Activated T-helper 1 cell treated with anti-CD3 and anti-CD28 coated beads, Interleukin-12 subunit alpha, Interleukin-12 subunit beta, Interleukin-2, Interleukin-4 antibody, amounts not matched to agents 30 ng/mL and 10 ng/mL and 1 ng/mL, durations not matched to agents 14 hours and 24 hours and 36 hours (primary cell): ENCODE data around the gene YTHDF1. TPM values are rescaled to one million over a fixed set of nuclear protein-coding genes. Genes with fewer than 3 reads are reported as not detected.

Experiments used
- DNase-seq: peaks from one replicate; pipeline ENCODE4 v3.0.0; 2021; ENCODE audit warnings: low spot score
- H3K27ac Mint-ChIP-seq: one replicate; pipeline ENCODE4 v1.8.0; 2021; ENCODE audit warnings: mild to moderate bottlenecking, mixed read lengths
- H3K27me3 Mint-ChIP-seq: one replicate; pipeline ENCODE4 v1.8.0; 2022; ENCODE audit warnings: mild to moderate bottlenecking, moderate library complexity, mixed read lengths; ENCODE audit not compliant: insufficient read depth
- H3K36me3 Mint-ChIP-seq: one replicate; pipeline ENCODE4 v1.8.0; 2021; ENCODE audit warnings: low read depth, mixed read lengths
- H3K4me1 Mint-ChIP-seq: one replicate; pipeline ENCODE4 v1.8.0; 2021; ENCODE audit warnings: low read depth, mixed read lengths
- H3K4me3 Mint-ChIP-seq: one replicate; pipeline ENCODE4 v1.8.0; 2021; ENCODE audit warnings: mild to moderate bottlenecking, moderate library complexity, mixed read lengths
- H3K9me3 Mint-ChIP-seq: one replicate; pipeline ENCODE4 v1.8.0; 2021; ENCODE audit warnings: mixed read lengths
- intact Hi-C: fragments of 100-400 bp; cut with micrococcal nuclease; formaldehyde crosslinking; loops from one replicate; pipeline ENCODE4 v1.15.1; 2024
- total RNA-seq: library from RNA; stranded (reverse); gene quantifications from 2 replicates; pipeline ENCODE4 v1.2.3, GENCODE V29; 2022

The YTHDF1 gene
- total RNA-seq, 1 donor from 2014 or later = 49.0 TPM

- intact Hi-C loops = loop anchor here (10.0 kb wide), 1 partner anchor 98 kb away; no protein-coding TSS in a partner anchor
- Mint-ChIP-seq H3K4me1 (no peaks in the 10 kb centered on the region), H3K27me3 (peaks cover 22% of the 10 kb centered on the region), H3K9me3 (no peaks in the 10 kb centered on the region), H3K36me3 (no peaks in the 10 kb centered on the region), H3K4me3 (no peak overlapping the region), H3K27ac (no peak overlapping the region)
- DNase-seq = no peak
These were observed 43.2 kb downstream of the YTHDF1 start for GRCh38 chr20:63172726-63173125.

- Mint-ChIP-seq H3K4me3 (no peak overlapping the region), H3K9me3 (no peaks in the 10 kb centered on the region)
- intact Hi-C loops = loop anchor here (10.0 kb wide), 1 partner anchor 97 kb away; no protein-coding TSS in a partner anchor
These were observed 43.9 kb downstream of the YTHDF1 start for GRCh38 chr20:63171991-63172390.

GRCh38 chr20:63169681-63170080 lies 46.2 kb downstream of the YTHDF1 start:
- no peaks in the 10 kb centered on the region for H3K9me3 Mint-ChIP-seq
- H3K4me3 Mint-ChIP-seq = no peak overlapping the region
- no peak overlapping the region for H3K27ac Mint-ChIP-seq
- intact Hi-C loops = loop anchor here (10.0 kb wide), 1 partner anchor 95 kb away; no protein-coding TSS in a partner anchor
- H3K4me1 Mint-ChIP-seq = no peaks in the 10 kb centered on the region
- H3K36me3 Mint-ChIP-seq = no peaks in the 10 kb centered on the region
- peaks cover 12% of the 10 kb centered on the region for H3K27me3 Mint-ChIP-seq
- no peak for DNase-seq

More at GRCh38 chr20:63171991-63172390, 43.9 kb downstream of the YTHDF1 start:
- DNase-seq = no peak
- Mint-ChIP-seq H3K36me3 (no peaks in the 10 kb centered on the region), H3K27ac (no peak overlapping the region), H3K4me1 (no peaks in the 10 kb centered on the region), H3K27me3 (peaks cover 22% of the 10 kb centered on the region)

GRCh38 chr20:63168861-63169260 lies 47.1 kb downstream of the YTHDF1 start:
- Mint-ChIP-seq H3K4me3 (no peak overlapping the region), H3K4me1 (no peaks in the 10 kb centered on the region), H3K9me3 (no peaks in the 10 kb centered on the region), H3K36me3 (no peaks in the 10 kb centered on the region), H3K27ac (no peak overlapping the region), H3K27me3 (peaks cover 10% of the 10 kb centered on the region)
- intact Hi-C loops = no loop called here
- DNase-seq = no peak

DNA sequence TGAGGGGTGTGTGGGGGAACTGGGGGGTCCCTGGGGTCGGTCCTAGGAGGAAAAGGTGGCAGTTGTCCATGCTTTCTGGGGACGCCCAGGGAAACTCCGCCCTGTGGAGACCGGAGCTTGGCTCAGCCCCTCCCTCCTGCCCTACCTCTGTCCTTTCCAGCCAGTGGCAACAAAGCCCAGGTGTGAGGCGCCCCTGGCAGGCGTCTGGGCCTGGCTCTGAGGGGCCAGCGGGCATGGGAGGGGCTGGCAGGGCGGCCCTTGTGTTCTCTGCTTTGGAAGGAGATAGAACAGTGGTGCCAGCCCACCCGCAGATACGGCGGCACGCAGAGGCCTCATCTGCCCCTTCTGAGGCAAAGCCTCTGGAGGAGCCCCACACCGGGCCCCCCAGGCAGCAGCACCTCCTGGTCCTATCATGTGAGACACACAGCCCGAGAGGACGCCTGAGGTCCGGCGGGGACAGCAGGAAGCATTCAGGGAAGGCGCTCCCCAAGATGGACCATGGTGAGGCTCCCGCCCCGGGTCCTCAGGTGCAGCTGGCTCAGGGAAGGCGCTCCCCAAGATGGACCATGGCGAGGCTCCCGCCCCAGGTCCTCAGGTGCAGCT lies 47.9 kb downstream of the YTHDF1 start:
- no peak for DNase-seq
- Mint-ChIP-seq H3K4me3 (no peak overlapping the region), H3K27ac (no peak overlapping the region), H3K36me3 (no peaks in the 10 kb centered on the region), H3K4me1 (no peaks in the 10 kb centered on the region), H3K9me3 (no peaks in the 10 kb centered on the region), H3K27me3 (peaks cover 7% of the 10 kb centered on the region)
- intact Hi-C loops = no loop called here

DNA sequence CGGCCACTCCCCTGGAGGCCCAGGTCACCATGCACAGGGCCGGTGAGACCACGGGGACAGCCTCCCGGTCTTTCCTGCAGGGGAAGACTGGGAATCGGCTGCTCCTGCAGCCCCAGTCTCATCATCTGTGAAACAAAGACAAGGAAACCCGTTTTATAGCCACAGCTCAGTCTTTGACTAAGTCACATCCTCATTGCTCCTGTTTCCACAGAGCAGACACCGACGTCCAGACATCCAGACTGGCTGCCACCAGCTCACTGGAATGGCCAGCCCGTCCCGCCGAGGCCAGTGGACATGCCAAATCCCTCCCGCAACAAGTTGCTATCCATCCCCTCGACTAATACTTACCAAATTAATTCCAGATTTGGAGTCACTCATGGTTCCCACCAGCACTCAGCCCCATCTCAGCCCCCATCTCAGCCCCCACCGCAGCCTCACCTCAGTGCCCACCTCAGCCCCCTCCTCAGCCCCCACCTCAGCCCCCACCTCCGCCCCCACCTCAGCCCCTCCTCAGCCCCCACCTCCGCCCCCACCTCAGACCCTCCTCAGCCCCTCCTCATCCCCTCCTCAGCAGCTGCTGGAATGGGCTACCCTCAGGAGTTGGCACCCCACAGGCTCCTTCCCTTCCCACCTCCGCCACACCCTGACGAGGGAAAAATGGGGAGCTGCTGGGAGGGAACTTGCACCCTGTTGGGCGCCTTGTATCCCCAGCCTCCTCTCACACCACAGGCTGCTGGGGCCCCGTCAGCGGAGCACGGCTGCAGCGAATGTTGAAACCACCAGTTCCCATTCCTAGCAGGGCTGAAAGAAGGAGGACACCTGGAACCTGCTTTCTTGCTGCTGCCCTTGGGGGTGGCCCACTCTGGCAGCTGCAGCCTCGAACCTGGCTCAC lies 48.7 kb downstream of the YTHDF1 start:
- peaks cover 5% of the 10 kb centered on the region for H3K27me3 Mint-ChIP-seq
- no peaks in the 10 kb centered on the region for H3K36me3 Mint-ChIP-seq
- no peaks in the 10 kb centered on the region for H3K4me1 Mint-ChIP-seq
- no peak for DNase-seq
- H3K27ac Mint-ChIP-seq = no peak overlapping the region
- no peaks in the 10 kb centered on the region for H3K9me3 Mint-ChIP-seq
- intact Hi-C loops = no loop called here
- no peak overlapping the region for H3K4me3 Mint-ChIP-seq

- Mint-ChIP-seq H3K9me3 (no peaks in the 10 kb centered on the region), H3K4me1 (no peaks in the 10 kb centered on the region), H3K36me3 (no peaks in the 10 kb centered on the region), H3K27me3 (no peaks in the 10 kb centered on the region), H3K27ac (no peak overlapping the region), H3K4me3 (no peak overlapping the region)
- DNase-seq = no peak
- intact Hi-C loops = no loop called here
These were observed 49.5 kb downstream of the YTHDF1 start for GRCh38 chr20:63166193-63167020.

- intact Hi-C loops = no loop called here
- H3K36me3 Mint-ChIP-seq = no peaks in the 10 kb centered on the region
- no peak overlapping the region for H3K4me3 Mint-ChIP-seq
- H3K27me3 Mint-ChIP-seq = no peaks in the 10 kb centered on the region
- DNase-seq = no peak
- no peaks in the 10 kb centered on the region for H3K9me3 Mint-ChIP-seq
- H3K4me1 Mint-ChIP-seq = no peaks in the 10 kb centered on the region
- no peak overlapping the region for H3K27ac Mint-ChIP-seq
These were observed 50.4 kb downstream of the YTHDF1 start for GRCh38 chr20:63165356-63166192.

- Mint-ChIP-seq H3K27ac (no peak overlapping the region), H3K27me3 (no peaks in the 10 kb centered on the region), H3K4me3 (no peak overlapping the region), H3K9me3 (no peaks in the 10 kb centered on the region), H3K36me3 (no peaks in the 10 kb centered on the region), H3K4me1 (no peaks in the 10 kb centered on the region)
- no peak for DNase-seq
- intact Hi-C loops = no loop called here
These were observed 51.2 kb downstream of the YTHDF1 start for GRCh38 chr20:63164484-63165355.

DNA sequence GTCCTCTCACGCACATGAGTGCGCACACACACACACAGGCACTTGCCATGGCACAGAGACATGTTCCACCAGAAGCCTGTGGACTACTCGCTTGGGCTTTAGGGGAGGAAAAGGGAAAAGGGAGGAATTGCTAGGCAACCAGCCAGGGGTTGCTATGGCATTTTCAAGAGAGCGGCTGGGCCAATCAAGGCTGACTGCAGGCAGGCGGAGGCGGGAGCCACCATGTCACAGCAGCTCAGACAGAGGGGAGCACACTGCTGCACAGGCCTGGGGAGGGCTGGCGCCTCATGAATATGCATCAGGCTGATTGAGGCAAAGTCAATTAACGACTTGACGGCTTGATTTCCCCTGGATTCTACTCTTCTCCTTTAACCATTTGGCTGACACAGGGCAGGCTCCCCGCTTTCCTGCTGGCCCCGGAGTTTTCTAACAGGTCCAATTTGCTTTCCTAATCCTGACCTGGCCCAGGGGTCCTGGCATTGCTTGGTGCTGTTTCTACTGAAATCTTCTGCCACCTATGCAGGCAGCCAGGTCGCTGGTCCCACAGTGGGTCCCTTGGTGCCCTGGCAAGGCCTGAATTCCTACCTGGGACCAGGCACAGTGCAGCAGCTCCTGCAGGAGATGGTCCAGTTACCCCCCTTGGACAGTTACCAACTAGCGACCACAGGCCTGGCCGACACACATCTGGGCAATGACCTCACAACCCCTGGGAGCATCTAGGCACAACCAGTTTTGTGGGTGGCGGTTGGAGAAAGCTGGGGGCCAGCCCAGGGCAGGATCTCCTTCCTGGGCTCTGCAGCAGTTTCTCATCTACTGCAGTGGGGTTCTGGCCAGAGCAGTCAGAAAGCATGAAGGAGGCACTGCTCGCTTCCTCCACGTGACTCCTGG lies 52.1 kb downstream of the YTHDF1 start:
- H3K27me3 Mint-ChIP-seq = no peaks in the 10 kb centered on the region
- H3K4me1 Mint-ChIP-seq = no peaks in the 10 kb centered on the region
- H3K36me3 Mint-ChIP-seq = no peaks in the 10 kb centered on the region
- intact Hi-C loops = no loop called here
- no peak overlapping the region for H3K4me3 Mint-ChIP-seq
- DNase-seq = no peak
- H3K9me3 Mint-ChIP-seq = no peaks in the 10 kb centered on the region
- no peak overlapping the region for H3K27ac Mint-ChIP-seq

GRCh38 chr20:63163171-63163570 lies 52.8 kb downstream of the YTHDF1 start:
- Mint-ChIP-seq H3K9me3 (no peaks in the 10 kb centered on the region), H3K27ac (no peak overlapping the region), H3K36me3 (no peaks in the 10 kb centered on the region), H3K4me1 (no peaks in the 10 kb centered on the region), H3K4me3 (no peak overlapping the region), H3K27me3 (no peaks in the 10 kb centered on the region)
- intact Hi-C loops = no loop called here
- DNase-seq = no peak
